Endothelial cell of umbilical vein (primary cell): ENCODE data around the gene PRDX5. TPM values are rescaled to one million over a fixed set of nuclear protein-coding genes. Genes with fewer than 3 reads are reported as not detected.
A peak's percentile ranks its signal among the peaks of the same experiment; 100 is the strongest.

Experiments used
- BruUV-seq: library from RNA; stranded (reverse); fragments of 400-500 nt; replicated peaks from 2 replicates; lab custom pipeline; 2021; lab: Mats Ljungman, UMichigan
- CTCF ChIA-PET: fragments of 300-600, 350-600 bp; sonication (Branson Sonifier 250); formaldehyde crosslinking; loops from one replicate; lab custom pipeline; 2021; ENCODE audit warnings: antibody characterized with exemption, inconsistent platforms; lab: Charles Lee
- POLR2A ChIA-PET: fragments of 300-600, 350-600 bp; sonication (Branson Sonifier 250); formaldehyde crosslinking; loops from one replicate; lab custom pipeline; 2021; ENCODE audit warnings: antibody characterized with exemption, inconsistent platforms; lab: Charles Lee
- DNase-seq: peaks from one replicate; pipeline ENCODE4 v3.0.0-alpha.2; 2011; ENCODE audit warnings: low read depth, low spot score
- FAIRE-seq: peaks from 2 replicates; lab custom pipeline; 2011; peaks lifted over from hg19 to GRCh38; lab: Jason Lieb, UNC
- H2AFZ ChIP-seq: 2 replicates; pipeline ENCODE4 v1.6.0; 2012; ENCODE audit warnings: low read depth, low read length, control low read depth, inconsistent platforms
- H3K27ac ChIP-seq: 2 replicates; pipeline ENCODE4 v1.5.1; 2011; ENCODE audit warnings: low read depth, mild to moderate bottlenecking, control low read depth, low read length, moderate library complexity; ENCODE audit not compliant: insufficient read depth
- H3K27me3 ChIP-seq, 2 experiments: 2 replicates each; pipeline versions ENCODE4 v1.6.0 to v1.6.1; 2011; ENCODE audit warnings: low read length in 2 of 2, mixed read lengths in 1 of 2; ENCODE audit not compliant: control insufficient read depth in 2 of 2, insufficient read depth in 2 of 2
- H3K36me3 ChIP-seq, 2 experiments: 2 replicates in 1 of 2; 3 replicates in 1 of 2; pipeline ENCODE4 v1.5.1; 2011; ENCODE audit warnings: low read length in 2 of 2, mild to moderate bottlenecking in 1 of 2, moderate library complexity in 1 of 2; ENCODE audit not compliant: control insufficient read depth in 2 of 2, insufficient read depth in 2 of 2; ENCODE audit errors: extremely low read depth in 1 of 2
- H3K4me1 ChIP-seq: 3 replicates; pipeline ENCODE4 v1.5.1; 2011; ENCODE audit warnings: mild to moderate bottlenecking, low read length; ENCODE audit not compliant: control insufficient read depth, insufficient read depth; ENCODE audit errors: extremely low read depth
- H3K4me2 ChIP-seq: 2 replicates; pipeline ENCODE4 v1.6.1; 2011; ENCODE audit warnings: low read length, control low read depth, mixed read lengths; ENCODE audit not compliant: insufficient read depth
- H3K4me3 ChIP-seq, 3 experiments: fragments of 200-600 bp in 1 of 3; sonication (generic), shearing (Covaris generic) in 1 of 3; replicated peaks in 1 of 3; 2 replicates each; pipeline ENCODE4 v1.5.1; 2011 to 2016; ENCODE audit warnings: control low read depth in 3 of 3, low read length in 3 of 3, mild to moderate bottlenecking in 2 of 3, inconsistent platforms in 1 of 3, low read depth in 1 of 3, moderate library complexity in 1 of 3; ENCODE audit not compliant: insufficient read depth in 1 of 3
- H3K79me2 ChIP-seq: 2 replicates; pipeline ENCODE4 v1.6.0; 2012; ENCODE audit warnings: low read length, inconsistent platforms; ENCODE audit not compliant: control insufficient read depth, insufficient read depth
- H3K9ac ChIP-seq: replicated peaks from 2 replicates; pipeline ENCODE3; 2011; ENCODE audit warnings: low read length, control low read depth; ENCODE audit not compliant: insufficient read depth; ENCODE audit errors: extremely low read depth
- H3K9me1 ChIP-seq: replicated peaks from 3 replicates; pipeline ENCODE4 v1.6.0; 2011; ENCODE audit warnings: mild to moderate bottlenecking, low read length; ENCODE audit not compliant: control insufficient read depth, insufficient read depth; ENCODE audit errors: extremely low read depth
- H3K9me3 ChIP-seq: replicated peaks from 2 replicates; pipeline ENCODE4 v1.5.1; 2012; ENCODE audit warnings: low read length, inconsistent platforms; ENCODE audit not compliant: control insufficient read depth, insufficient read depth
- H4K20me1 ChIP-seq: replicated peaks from 2 replicates; pipeline ENCODE3; 2011; ENCODE audit warnings: mild to moderate bottlenecking, low read length; ENCODE audit not compliant: control insufficient read depth, insufficient read depth; ENCODE audit errors: extremely low read depth
- CTCF ChIP-seq, 2 donors: IDR thresholded peaks; 1 replicate in 1 of 2; 2 replicates in 1 of 2; pipeline ENCODE4 v1.5.1; 2011; ENCODE audit warnings: low read length in 2 of 2, mild to moderate bottlenecking in 2 of 2, moderate library complexity in 2 of 2, control low read depth in 1 of 2, inconsistent platforms in 1 of 2, low read depth in 1 of 2; ENCODE audit not compliant: insufficient read depth in 1 of 2; ENCODE audit errors: extremely low read depth in 1 of 2
- EZH2 ChIP-seq: IDR thresholded peaks from 2 replicates; pipeline ENCODE4 v1.6.1; 2012; ENCODE audit warnings: borderline replicate concordance, low read depth, mild to moderate bottlenecking, moderate library complexity, low read length, inconsistent platforms; ENCODE audit not compliant: severe bottlenecking
- FOS ChIP-seq: IDR thresholded peaks from 2 replicates; pipeline ENCODE4 v1.6.1; 2011; ENCODE audit warnings: mild to moderate bottlenecking, low read length, moderate library complexity, borderline replicate concordance; ENCODE audit not compliant: insufficient read depth
- GATA2 ChIP-seq: IDR thresholded peaks from 2 replicates; pipeline ENCODE4 v1.7.0; 2011; ENCODE audit warnings: low read depth, mild to moderate bottlenecking, moderate library complexity, mixed read lengths, low read length; ENCODE audit not compliant: insufficient read length, insufficient read depth
- JUN ChIP-seq: IDR thresholded peaks from 2 replicates; pipeline ENCODE4 v1.6.1; 2011; ENCODE audit warnings: borderline replicate concordance, low read depth; ENCODE audit not compliant: insufficient read length, insufficient read depth
- MYC ChIP-seq: IDR thresholded peaks from one replicate; pipeline ENCODE4 v1.6.1; 2011; ENCODE audit warnings: mild to moderate bottlenecking, low read depth, low read length
- POLR2A ChIP-seq: IDR thresholded peaks from 2 replicates; pipeline ENCODE4 v1.6.1; 2012; ENCODE audit warnings: low read depth, mild to moderate bottlenecking, control low read depth, low read length
- POLR2AphosphoS5 ChIP-seq: IDR thresholded peaks from 2 replicates; pipeline ENCODE4 v1.6.1; 2012; ENCODE audit warnings: low read depth, mild to moderate bottlenecking, control low read depth, low read length, moderate library complexity; ENCODE audit not compliant: insufficient read depth
- dilution Hi-C: fragments of 300-500 bp; cut with MboI; formaldehyde crosslinking; loops from one replicate; pipeline ENCODE4 v1.15.0; 2019; ENCODE audit warnings: low sequenced_read_pairs; ENCODE audit not compliant: extremely low pct_ligation_motif_present
- intact Hi-C: fragments of 100-400 bp; cut with micrococcal nuclease; formaldehyde crosslinking; loops from one replicate; pipeline ENCODE4 v1.10.0; 2022
- polyA plus RNA-seq, 4 experiments: library from polyadenylated mRNA; depleted of rRNA in 3 of 4; stranded (reverse) in 3 of 4; unstranded in 1 of 4; fragments of >200 nt; gene quantifications; 2 replicates each; pipeline versions ENCODE4 v1.2.1 to v1.2.3, GENCODE V29; 2011 to 2012; ENCODE audit warnings: missing spikeins in 1 of 4
- total RNA-seq: library from RNA; stranded (reverse); gene quantifications from 2 replicates; pipeline ENCODE4 v1.2.3, GENCODE V29; 2021
- TF ChIP-seq, protein P1 (sequence below): IDR thresholded peaks from 2 replicates; pipeline ENCODE4 v1.6.1; 2011; ENCODE audit not compliant: insufficient read depth, insufficient read length

The PRDX5 gene
- total and polyA plus RNA-seq, 2 donors (not counting 3 experiments of a cell fraction or from before 2014, with no cell fraction given), result 199 to 709 TPM

DNA sequence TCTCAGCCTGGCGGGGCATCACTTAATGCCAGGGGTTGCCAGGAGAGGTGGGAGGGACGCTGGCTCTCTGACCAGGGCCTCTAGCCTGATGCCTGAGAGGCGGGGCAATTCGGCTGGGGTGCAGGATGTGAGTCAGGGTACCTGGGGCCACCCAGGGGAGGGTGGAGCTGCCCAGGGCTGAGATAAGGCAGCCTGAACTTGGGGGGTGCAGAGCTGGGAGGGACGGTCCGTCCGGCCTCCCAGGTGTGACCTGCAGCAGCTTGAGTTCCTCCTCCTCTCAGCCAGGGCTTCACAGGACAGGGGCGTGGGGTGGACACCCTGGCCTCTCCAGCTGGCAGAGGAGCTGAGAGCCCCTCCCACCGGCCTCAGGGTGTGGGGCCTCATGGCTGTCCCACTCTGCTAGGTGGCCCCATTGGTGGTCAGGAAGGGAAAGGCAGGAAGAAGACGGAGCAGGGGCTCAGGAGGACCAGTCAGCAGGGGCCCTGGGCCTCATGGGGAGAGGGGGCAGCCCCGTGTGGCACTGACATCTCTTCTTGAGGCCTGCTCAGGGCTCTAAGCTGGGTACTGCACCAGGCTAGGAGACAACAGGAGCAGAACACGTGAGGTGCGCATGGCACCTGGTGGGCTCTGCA, 40.1 kb downstream of the PRDX5 start:
- Histone ChIP-seq H2AFZ (peak overlapping the region; percentile 39), H3K79me2 (peaks cover 10% of the 10 kb centered on the region), H4K20me1 (no peaks in the 10 kb centered on the region), H3K9me1 (no peaks in the 10 kb centered on the region), H3K9me3 (no peaks in the 10 kb centered on the region), H3K9ac (peak overlapping the region; percentile 44), H3K27ac (peak overlapping the region; percentile 70), H3K27me3 (no peaks in the 10 kb centered on the region), H3K4me2 (peak overlapping the region; percentile 57), H3K4me1 (peaks cover 22% of the 10 kb centered on the region), H3K4me3 (peak overlapping the region in 1 of 3 experiments; percentile 91), H3K36me3 (peaks cover 5 to 15% of the 10 kb centered on the region in 2 experiments)
- peak; percentile 28 for FAIRE-seq
- BruUV-seq, result no TSS peak
- DNase-seq, result no peak
- intact Hi-C loops (loop anchor here (5.0 kb wide), 1 partner anchor 116 kb away; the partner anchor contains the start of gene FKBP2), dilution Hi-C loops (no loop called here)
- TF ChIP-seq EZH2, result no peak
- peak; percentile 25 for TF ChIP-seq FOS
- CTCF ChIA-PET, result interaction anchor here (1.1 to 4.5 kb wide), 4 partner anchors 14 to 91 kb away, joined by 3 to 107 read pairs (median 10); partner anchors contain the start of genes PRDX5 and TRMT112
- POLR2A ChIA-PET, result no interaction called here

DNA sequence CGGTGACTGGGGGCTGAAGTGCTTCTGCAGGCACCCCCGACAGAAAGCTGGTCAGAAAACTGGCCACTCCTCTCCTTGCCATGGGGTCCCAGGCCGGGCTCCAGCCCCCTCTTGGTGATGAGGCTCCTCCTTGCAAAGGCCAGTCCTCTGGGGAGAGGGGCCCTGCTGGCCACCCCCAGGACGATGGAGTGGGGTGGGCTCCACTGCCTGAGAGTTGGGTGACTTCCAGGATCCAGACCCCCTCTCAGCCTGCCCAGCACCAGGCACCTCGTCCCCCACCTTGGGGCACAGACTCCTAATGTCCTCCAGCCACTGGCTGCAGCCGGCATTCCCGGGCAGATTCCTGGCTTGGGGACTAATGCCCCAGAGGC, 40.6 kb downstream of the PRDX5 start:
- POLR2A ChIA-PET, result no interaction called here
- TF ChIP-seq JUN (no peak), POLR2AphosphoS5 (no peak), MYC (no peak), CTCF (IDR thresholded peaks at IDR 0.05; ENCODE audit: extremely low read depth in 1 of 2, insufficient read depth in 1 of 2, low read depth in 1 of 2, low read length in 2 of 2) (no peak), EZH2 (no peak), GATA2 (no peak), POLR2A (no peak), FOS (no peak)
- TF ChIP-seq, protein P1, sequence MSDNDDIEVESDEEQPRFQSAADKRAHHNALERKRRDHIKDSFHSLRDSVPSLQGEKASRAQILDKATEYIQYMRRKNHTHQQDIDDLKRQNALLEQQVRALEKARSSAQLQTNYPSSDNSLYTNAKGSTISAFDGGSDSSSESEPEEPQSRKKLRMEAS, result no peak
- Histone ChIP-seq H3K27ac (peak overlapping the region; percentile 70), H3K9me1 (no peaks in the 10 kb centered on the region), H3K27me3 (no peaks in the 10 kb centered on the region), H3K4me1 (peaks cover 22% of the 10 kb centered on the region), H3K36me3 (peaks cover 5 to 15% of the 10 kb centered on the region in 2 experiments), H3K9ac (peak overlapping the region; percentile 44), H3K4me3 (peak overlapping the region in 2 of 3 experiments; percentile 33 to 91), H3K79me2 (peaks cover 10% of the 10 kb centered on the region), H3K4me2 (peak overlapping the region; percentile 57), H3K9me3 (no peaks in the 10 kb centered on the region), H2AFZ (peak overlapping the region; percentile 69), H4K20me1 (no peaks in the 10 kb centered on the region)
- dilution Hi-C loops, result no loop called here
- CTCF ChIA-PET, result interaction anchor here (1.3 to 4.5 kb wide), 3 partner anchors 15 to 58 kb away, joined by 3 to 107 read pairs (median 16); partner anchors contain the start of genes PRDX5 and TRMT112
- FAIRE-seq (no peak), DNase-seq (no peak)
- BruUV-seq, result no TSS peak
- intact Hi-C loops, result loop anchor here (5.0 kb wide), 1 partner anchor 116 kb away; the partner anchor contains the start of gene FKBP2
